Smooth muscle cell (in vitro differentiated cells): Measurements from ENCODE around the gene C3orf18. TPM values are rescaled to one million over a fixed set of nuclear protein-coding genes. Genes with fewer than 3 reads are reported as not detected.

Experiments used
- DNase-seq: peaks from one replicate; lab custom pipeline; 2025; ENCODE audit not compliant: unreplicated experiment; lab: John Stamatoyannopoulos, UW
- H2AFZ ChIP-seq: fragments of 200-600 bp; sonication (generic); 2 replicates; pipeline ENCODE4 v1.6.0; 2016; ENCODE audit warnings: antibody characterized with exemption, low read depth, mild to moderate bottlenecking
- H3F3A ChIP-seq: fragments of 200-600 bp; sonication (generic); 2 replicates; pipeline ENCODE4 v1.6.0; 2017; ENCODE audit warnings: antibody characterized with exemption, low read depth
- H3K27ac ChIP-seq: fragments of 200-600 bp; sonication (generic); 2 replicates; pipeline ENCODE4 v1.5.1; 2016; ENCODE audit warnings: low read depth, mild to moderate bottlenecking
- H3K27me3 ChIP-seq: fragments of 200-600 bp; sonication (generic); 2 replicates; pipeline ENCODE4 v1.6.1; 2016; ENCODE audit warnings: low read depth, mild to moderate bottlenecking
- H3K36me3 ChIP-seq: fragments of 200-600 bp; sonication (generic); 2 replicates; pipeline ENCODE4 v1.5.1; 2016; ENCODE audit warnings: low read depth
- H3K4me1 ChIP-seq: fragments of 200-600 bp; sonication (generic); 2 replicates; pipeline ENCODE4 v1.5.1; 2016; ENCODE audit warnings: low read depth
- H3K4me2 ChIP-seq: fragments of 200-600 bp; sonication (generic); 2 replicates; pipeline ENCODE4 v1.6.0; 2016; ENCODE audit warnings: mild to moderate bottlenecking
- H3K4me3 ChIP-seq: fragments of 200-600 bp; sonication (generic); 2 replicates; pipeline ENCODE4 v1.5.1; 2016; ENCODE audit warnings: mild to moderate bottlenecking
- H3K79me2 ChIP-seq: fragments of 200-600 bp; sonication (generic); 2 replicates; pipeline ENCODE4 v1.6.0; 2016; ENCODE audit warnings: low read depth, mild to moderate bottlenecking
- H3K9ac ChIP-seq: fragments of 200-600 bp; sonication (generic); 2 replicates; pipeline ENCODE4 v1.6.0; 2016; ENCODE audit warnings: low read depth
- H3K9me3 ChIP-seq: fragments of 200-600 bp; sonication (generic); replicated peaks from 2 replicates; pipeline ENCODE4 v1.5.1; 2016; ENCODE audit warnings: low read depth
- H4K20me1 ChIP-seq: fragments of 200-600 bp; sonication (generic); 2 replicates; pipeline ENCODE4 v1.6.0; 2016; ENCODE audit warnings: low read depth
- WGBS: methylation state at CpG from one replicate; pipeline ENCODE4 v1.1.7; 2016; ENCODE audit warnings: low lambda C conversion rate; 5-methylcytosine and 5-hydroxymethylcytosine counted together
- polyA plus RNA-seq: library from polyadenylated mRNA; unstranded; fragments of >200 nt; fragmentation: Nextera tagmentation; extraction: Ambion mirVana; gene quantifications from 2 replicates; pipeline ENCODE4 v1.2.1, GENCODE V29; 2016
- total RNA-seq: library from RNA; depleted of rRNA; stranded (reverse); fragments of >200 nt; gene quantifications from 2 replicates; pipeline ENCODE4 v1.2.3, GENCODE V29; 2014
- TF ChIP-seq, protein P1 (sequence below): fragments of 200-600 bp; sonication (generic); IDR thresholded peaks from 2 replicates; pipeline ENCODE4 v1.5.1; 2017; ENCODE audit warnings: borderline replicate concordance, mild to moderate bottlenecking, antibody characterized with exemption; ENCODE audit not compliant: insufficient read depth, poor library complexity, severe bottlenecking

Gene C3orf18
- total and polyA plus RNA-seq, 2 experiments from 2014 or later, result 8.7 to 20.0 TPM

DNA sequence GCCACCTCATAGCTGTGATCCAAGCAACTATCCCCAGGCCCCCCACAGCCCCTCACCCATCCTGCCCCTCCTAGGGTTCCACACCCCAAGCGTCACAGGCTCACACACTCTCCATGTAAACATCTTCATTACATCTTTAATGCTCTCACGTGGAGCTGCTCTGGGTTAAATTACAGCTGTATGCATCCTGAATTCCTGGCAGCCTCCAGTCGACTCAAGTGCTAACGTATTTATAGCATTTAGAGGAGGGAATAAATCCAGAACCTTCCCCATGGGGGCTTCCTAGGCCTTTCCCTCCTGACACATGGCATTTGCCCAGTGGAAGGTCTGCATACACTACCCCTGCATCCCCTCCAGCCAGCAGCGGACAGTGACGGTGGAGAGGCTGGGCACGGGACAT, 9.6 kb downstream of the C3orf18 start:
- Histone ChIP-seq H3K4me2 (no peak overlapping the region), H3K79me2 (no peaks in the 10 kb centered on the region), H3K9ac (no peak overlapping the region), H3F3A (no peaks in the 10 kb centered on the region), H3K27me3 (no peaks in the 10 kb centered on the region), H3K9me3 (no peaks in the 10 kb centered on the region), H3K36me3 (no peaks in the 10 kb centered on the region), H3K27ac (no peak overlapping the region), H4K20me1 (no peaks in the 10 kb centered on the region), H3K4me3 (no peak overlapping the region), H3K4me1 (no peaks in the 10 kb centered on the region), H2AFZ (no peak overlapping the region)
- WGBS, result 78% methylated on average over 7 of the region's 7 CpGs
- no peak for DNase-seq
- TF ChIP-seq, protein P1, sequence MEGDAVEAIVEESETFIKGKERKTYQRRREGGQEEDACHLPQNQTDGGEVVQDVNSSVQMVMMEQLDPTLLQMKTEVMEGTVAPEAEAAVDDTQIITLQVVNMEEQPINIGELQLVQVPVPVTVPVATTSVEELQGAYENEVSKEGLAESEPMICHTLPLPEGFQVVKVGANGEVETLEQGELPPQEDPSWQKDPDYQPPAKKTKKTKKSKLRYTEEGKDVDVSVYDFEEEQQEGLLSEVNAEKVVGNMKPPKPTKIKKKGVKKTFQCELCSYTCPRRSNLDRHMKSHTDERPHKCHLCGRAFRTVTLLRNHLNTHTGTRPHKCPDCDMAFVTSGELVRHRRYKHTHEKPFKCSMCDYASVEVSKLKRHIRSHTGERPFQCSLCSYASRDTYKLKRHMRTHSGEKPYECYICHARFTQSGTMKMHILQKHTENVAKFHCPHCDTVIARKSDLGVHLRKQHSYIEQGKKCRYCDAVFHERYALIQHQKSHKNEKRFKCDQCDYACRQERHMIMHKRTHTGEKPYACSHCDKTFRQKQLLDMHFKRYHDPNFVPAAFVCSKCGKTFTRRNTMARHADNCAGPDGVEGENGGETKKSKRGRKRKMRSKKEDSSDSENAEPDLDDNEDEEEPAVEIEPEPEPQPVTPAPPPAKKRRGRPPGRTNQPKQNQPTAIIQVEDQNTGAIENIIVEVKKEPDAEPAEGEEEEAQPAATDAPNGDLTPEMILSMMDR, result no peak

DNA sequence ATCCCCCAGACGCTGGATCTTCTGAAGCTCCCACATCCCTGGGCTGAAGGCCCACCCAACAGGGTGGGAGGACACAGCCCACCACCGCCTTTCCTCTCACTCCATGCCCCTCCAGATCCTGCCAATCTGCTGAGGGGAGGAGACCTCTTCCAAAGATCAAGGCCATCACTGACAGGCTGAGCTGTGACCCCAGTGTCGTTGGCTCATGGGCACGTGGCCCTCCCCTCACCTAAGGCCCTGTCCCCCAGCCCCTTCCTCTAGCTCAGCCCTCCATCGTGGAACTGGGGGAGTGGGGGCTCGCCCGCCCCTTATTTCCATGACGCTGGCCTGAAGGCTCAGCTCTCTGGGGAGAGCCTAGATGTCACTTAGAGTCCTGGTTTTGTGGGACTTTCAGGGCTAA, 10.4 kb downstream of the C3orf18 start:
- no peaks in the 10 kb centered on the region for H3F3A ChIP-seq
- H3K79me2 ChIP-seq, result no peaks in the 10 kb centered on the region
- H3K4me3 ChIP-seq, result no peak overlapping the region
- no peak overlapping the region for H3K27ac ChIP-seq
- H3K4me2 ChIP-seq, result no peak overlapping the region
- 73% methylated on average over 8 of the region's 8 CpGs for WGBS
- no peaks in the 10 kb centered on the region for H3K27me3 ChIP-seq
- no peaks in the 10 kb centered on the region for H3K9me3 ChIP-seq
- no peaks in the 10 kb centered on the region for H3K4me1 ChIP-seq
- H4K20me1 ChIP-seq, result no peaks in the 10 kb centered on the region
- no peaks in the 10 kb centered on the region for H3K36me3 ChIP-seq
- H2AFZ ChIP-seq, result no peak overlapping the region
- H3K9ac ChIP-seq, result no peak overlapping the region
- TF ChIP-seq, protein P1, result no peak
- no peak for DNase-seq

DNA sequence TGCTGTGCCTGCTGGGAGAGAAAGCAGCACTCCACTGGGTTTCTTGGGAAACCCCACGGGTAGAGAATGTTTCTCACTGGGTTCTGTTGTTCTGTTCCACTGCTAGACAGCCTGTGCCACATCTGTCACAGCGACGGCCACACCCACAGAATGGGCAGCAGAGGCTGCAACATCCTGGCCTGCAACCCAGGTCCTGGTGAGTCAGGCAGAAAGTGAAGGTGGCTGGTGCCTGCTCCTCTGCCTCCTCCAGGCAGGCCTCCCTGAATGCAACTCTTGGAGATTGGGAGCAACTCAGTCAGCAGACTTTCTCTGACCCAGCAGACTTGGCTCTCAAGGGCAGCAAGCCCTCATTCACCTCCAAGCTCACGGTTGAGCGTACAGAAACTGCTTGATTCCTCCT, 13.0 kb downstream of the C3orf18 start:
- no peaks in the 10 kb centered on the region for H4K20me1 ChIP-seq
- no peaks in the 10 kb centered on the region for H3K4me1 ChIP-seq
- no peaks in the 10 kb centered on the region for H3F3A ChIP-seq

DNA sequence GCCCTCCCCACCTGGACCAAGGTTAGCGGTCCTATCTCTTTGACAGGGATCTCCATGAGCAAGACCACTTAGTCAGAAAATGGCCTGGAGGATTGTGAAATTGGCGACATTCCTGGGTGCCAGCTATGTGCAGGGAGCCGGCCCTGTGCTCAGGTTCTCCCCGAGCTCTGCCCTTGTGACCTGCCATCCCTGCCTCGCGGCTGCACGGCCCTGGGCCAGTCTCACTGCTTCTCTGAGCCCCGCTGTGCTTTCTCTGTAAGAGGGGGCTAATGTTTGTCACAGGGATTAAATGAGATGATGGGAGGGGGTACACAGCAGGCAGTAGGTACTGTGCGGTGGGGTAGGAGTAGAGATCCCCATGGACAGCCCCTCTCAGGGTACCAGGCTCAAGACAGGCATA, 14.9 kb downstream of the C3orf18 start:
- no peak overlapping the region for H2AFZ ChIP-seq
- H3K9me3 ChIP-seq, result no peaks in the 10 kb centered on the region
- no peaks in the 10 kb centered on the region for H3K79me2 ChIP-seq
- DNase-seq, result no peak
- H3K4me2 ChIP-seq, result no peak overlapping the region
- H3K9ac ChIP-seq, result no peak overlapping the region
- H3K27ac ChIP-seq, result no peak overlapping the region
- H3K4me3 ChIP-seq, result no peak overlapping the region
- TF ChIP-seq, protein P1, result no peak
- no peaks in the 10 kb centered on the region for H3K36me3 ChIP-seq
- no peaks in the 10 kb centered on the region for H3K27me3 ChIP-seq
- H3F3A ChIP-seq, result no peaks in the 10 kb centered on the region
- H4K20me1 ChIP-seq, result no peaks in the 10 kb centered on the region
- 90% methylated on average over 9 of the region's 9 CpGs for whole genome bisulfite sequencing
- no peaks in the 10 kb centered on the region for H3K4me1 ChIP-seq

More for the DNA sequence above, 13.0 kb downstream of the C3orf18 start:
- H3K36me3 ChIP-seq, result no peaks in the 10 kb centered on the region
- no peaks in the 10 kb centered on the region for H3K9me3 ChIP-seq
- no peak overlapping the region for H3K4me2 ChIP-seq
- no peak overlapping the region for H3K9ac ChIP-seq
- no peak overlapping the region for H2AFZ ChIP-seq
- no peaks in the 10 kb centered on the region for H3K27me3 ChIP-seq
- DNase-seq, result no peak
- no peak overlapping the region for H3K27ac ChIP-seq
- H3K4me3 ChIP-seq, result no peak overlapping the region
- TF ChIP-seq, protein P1, result no peak
- WGBS, result 69% methylated on average over 5 of the region's 5 CpGs
- no peaks in the 10 kb centered on the region for H3K79me2 ChIP-seq
